Erythroblast (primary cell): ENCODE measurements around the gene TNNC1.

Experiments used
- DNase-seq, 2 experiments: peaks; one replicate each; lab custom pipeline; 2025; lab: John Stamatoyannopoulos, UW
- GATA1 ChIP-seq: IDR thresholded peaks from 2 replicates; pipeline ENCODE4 v1.6.1; 2011; ENCODE audit warnings: low read depth, mild to moderate bottlenecking, control low read depth, low read length, moderate library complexity
- POLR2A ChIP-seq: IDR thresholded peaks from 2 replicates; pipeline ENCODE4 v1.6.1; 2011; ENCODE audit warnings: mild to moderate bottlenecking, low read length

Gene TNNC1

DNA sequence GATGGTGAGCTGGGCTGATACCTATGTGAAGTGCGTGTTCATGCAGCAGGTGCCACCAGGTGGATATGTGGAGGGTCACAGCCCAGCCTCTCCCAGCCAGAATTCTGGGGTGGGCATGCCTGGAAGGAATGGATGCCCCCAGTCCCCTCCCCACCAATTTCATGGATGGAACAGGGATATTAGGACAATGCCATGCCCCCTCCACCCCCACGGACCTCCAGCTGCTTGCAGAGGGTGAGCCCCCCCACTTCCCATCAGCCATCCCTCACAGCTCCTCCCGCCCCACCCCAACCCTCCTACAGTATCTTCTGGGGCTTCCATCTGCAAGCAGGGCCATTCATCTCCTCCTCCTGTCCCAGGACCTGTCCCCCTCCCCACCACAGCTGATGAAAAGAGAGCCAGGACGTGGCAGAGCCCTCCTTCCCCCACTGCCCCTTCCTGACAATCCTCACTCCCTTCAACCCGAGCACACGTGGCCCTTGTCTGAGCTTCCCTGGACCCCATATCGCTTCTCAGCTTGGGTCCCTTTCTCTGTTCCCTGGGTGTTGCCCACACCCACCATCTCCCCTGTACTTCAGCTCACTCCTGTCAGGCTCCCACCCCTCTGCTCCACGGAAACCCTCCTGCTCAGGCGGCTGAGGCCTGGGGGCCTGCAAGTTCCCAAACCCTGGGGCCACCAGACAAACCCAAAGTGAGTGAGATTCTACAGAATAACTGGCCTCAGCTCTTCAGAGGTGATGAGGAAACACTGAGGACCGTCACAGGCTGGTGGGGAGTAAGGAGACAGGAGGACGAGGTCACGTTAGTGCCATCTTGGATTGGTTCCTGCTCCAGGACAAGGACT lies 6.1 kb downstream of the TNNC1 start:
- DNase-seq = no peak
- TF ChIP-seq GATA1 (no peak), POLR2A (no peak)

DNA sequence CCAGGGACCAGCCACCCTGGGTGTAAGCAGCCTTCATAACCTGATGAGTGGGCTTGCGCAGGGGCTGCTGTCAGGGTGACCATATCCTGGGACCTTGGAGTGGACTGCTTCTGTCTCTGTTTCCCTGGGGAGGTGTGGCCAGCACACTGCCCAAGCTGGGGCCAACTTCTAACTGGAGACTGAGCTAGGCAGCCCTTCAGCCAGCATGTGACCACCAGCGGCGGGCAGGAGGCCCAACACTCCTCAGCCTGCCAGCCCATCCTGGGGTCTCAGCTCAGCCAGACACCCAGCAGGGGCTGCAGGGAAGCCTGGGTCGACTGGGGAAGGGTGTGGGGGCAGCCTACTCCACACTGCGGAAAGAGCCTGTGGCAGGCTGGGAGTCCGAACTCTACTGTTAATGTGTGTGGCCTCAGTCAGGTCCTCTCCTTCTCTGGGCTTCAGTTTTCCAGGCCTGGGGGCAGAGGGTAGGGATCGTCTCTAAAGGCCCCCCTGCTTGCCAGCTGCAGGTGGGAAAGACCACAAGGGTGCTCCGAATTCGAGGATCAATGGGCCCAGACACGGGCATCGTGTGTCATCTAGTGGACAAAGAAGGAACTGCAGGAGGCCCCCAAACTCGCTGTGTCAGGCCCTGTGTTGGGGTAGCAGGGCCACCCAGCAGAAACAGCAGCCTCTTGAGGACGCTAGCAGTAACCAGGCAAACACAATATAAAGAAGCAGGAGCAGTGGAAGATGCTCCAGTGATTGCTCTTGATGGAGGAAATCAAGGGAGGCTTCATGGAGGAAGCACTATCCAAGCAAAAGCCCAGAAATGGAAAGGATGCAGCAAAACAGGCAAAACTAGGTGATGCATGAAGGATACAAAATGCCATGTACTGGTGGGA lies 7.0 kb downstream of the TNNC1 start:
- DNase-seq = peak; percentile 79 to 87
- TF ChIP-seq GATA1 = no peak
- no peak for TF ChIP-seq POLR2A

GRCh38 chr3:52446042-52446441 lies 7.8 kb downstream of the TNNC1 start:
- DNase-seq = no peak
- TF ChIP-seq GATA1 (no peak), POLR2A (no peak)

DNA sequence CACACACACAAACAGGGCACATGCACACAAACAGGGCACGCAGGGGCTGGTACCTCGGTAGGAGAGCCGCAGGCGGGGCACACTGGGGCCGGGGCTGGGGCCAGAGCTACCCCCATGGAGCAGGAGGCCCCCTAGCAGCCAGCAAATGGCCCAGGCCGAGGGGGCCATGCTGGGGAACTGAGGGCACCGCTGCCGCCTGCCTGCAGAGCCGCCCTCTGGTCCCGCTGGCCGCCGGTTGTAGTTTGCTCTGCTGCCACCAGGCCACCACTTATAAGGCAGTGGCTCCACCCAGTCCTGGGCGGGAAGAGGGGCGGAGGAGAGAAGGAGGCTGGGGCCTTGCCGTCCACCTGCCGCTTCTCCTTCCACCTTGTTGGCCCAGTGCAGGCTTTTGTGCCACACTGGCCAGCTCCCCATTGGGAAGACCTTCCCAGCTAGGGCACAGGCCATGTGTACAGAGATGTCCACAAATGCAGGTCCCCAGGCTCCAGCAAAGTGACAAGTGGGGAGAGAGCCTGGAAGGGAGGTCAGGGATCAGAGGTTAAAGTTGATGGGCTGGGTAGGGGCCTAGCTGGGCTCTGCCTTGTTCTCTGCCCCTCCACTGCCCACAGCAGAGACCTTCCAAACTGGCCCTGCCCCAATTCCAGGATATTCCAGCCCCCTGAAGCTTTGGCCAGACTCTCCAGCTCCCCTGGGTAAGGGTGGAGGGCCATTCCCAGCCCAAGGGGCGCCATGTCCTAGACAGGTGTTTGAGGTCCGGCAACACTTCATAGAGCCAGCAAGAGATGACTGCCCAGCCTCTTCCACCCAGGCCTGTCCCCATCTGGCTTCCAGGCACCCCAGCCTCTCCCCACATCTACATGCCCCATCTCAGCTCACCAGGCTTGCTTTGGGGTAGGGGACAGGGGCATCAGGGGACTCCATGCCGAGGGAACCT lies 8.7 kb downstream of the TNNC1 start, which contains the start of gene SEMA3G:
Gene SEMA3G (minus strand): TSS at position 244 of the 934 bp plus-strand sequence. CDS start 76 bp downstream, at position 168.
- TF ChIP-seq GATA1 (no peak), POLR2A (no peak)

GRCh38 chr3:52443791-52444687 lies 9.8 kb downstream of the TNNC1 start:
- TF ChIP-seq GATA1 (no peak), POLR2A (no peak)
- no peak for DNase-seq

More for the DNA sequence above, 8.7 kb downstream of the TNNC1 start, which contains the start of gene SEMA3G:
- peak; percentile 80 to 82 for DNase-seq

DNA sequence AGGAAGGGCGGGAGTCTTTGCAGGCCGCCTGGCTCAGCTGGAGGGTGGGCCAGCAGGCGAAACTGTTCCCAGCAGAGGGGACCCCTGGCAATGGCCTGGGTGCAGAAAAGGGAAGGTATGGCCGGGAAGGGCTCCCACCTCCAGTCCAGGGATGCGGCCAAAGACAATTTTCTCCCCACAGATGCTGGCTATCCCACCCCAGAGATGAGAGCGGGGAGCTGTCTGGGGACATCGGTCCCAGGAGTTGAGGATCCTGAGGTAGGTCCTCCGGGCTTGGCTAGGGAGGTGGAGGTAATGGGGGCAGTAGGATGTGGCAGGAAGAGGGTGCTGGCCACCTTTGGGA lies 10.6 kb downstream of the TNNC1 start:
- TF ChIP-seq GATA1 (no peak), POLR2A (no peak)
- DNase-seq = no peak

GRCh38 chr3:52442409-52443267 lies 11.2 kb downstream of the TNNC1 start:
- no peak for TF ChIP-seq POLR2A
- no peak for TF ChIP-seq GATA1
- no peak for DNase-seq

DNA sequence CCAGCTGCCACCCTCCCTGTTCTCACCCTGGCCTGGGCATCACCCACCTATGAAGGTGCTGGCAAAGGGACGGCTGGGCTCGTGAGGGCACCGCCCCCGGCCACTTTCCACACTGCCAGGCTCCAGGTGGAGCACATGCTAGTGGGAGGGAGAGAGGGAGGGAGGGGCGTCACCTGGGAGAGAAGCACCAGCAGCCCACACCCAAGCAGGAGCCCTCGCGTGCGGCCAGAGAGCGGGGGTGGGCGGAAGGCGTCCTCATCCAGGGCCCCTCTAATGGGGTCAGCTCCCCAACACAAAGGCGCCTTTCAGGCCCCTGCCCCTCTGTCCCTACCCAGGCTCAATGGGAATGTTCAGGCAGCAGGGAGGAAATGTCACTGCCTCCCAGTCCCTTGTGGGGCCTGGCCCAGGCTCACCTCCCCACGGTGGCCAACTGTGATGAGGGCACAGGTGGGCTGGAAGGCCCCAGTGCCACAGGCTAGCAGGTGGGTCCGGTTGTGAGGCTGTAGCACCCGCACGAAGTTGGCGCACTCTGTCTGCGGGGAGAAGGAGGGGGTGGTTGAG lies 12.0 kb downstream of the TNNC1 start:
- no peak for TF ChIP-seq GATA1
- TF ChIP-seq POLR2A = no peak

DNA sequence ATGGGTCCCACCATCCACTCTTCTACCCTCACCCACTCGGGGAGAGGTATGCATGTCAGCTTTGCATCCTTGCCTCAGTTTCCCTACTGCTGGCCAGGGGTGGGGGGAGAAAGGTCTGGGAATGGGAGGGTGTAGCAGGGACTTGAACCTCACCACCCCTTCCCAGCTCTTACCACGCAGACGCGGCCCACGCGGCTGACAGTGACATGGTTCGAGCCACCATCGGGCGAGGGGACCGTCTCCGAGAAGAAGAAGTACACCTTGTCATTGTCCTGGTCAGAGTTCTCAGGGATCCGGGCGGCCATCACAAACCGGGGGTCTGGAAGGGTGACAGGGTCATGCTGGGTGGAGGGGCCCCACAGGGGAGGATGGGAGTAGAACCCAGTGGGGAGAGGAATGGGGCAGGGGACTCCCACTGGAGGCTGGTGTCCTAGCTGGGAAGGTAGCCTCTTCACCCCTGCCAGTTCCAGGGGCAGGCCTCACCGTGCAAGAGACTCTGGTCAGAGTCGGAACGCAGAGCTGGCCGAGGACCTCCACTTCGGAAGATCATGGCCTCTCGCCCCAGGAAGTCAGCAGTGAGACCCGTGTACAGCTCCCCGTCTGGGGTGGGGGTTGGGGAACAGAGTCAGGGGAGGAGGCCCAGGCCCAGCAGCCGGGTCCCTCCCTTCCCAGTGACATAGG lies 12.6 kb downstream of the TNNC1 start:
- TF ChIP-seq POLR2A = no peak
- no peak for TF ChIP-seq GATA1

More for the DNA sequence above, 12.0 kb downstream of the TNNC1 start:
- DNase-seq = no peak

GRCh38 chr3:52440671-52441070 lies 13.2 kb downstream of the TNNC1 start:
- no peak for TF ChIP-seq GATA1
- no peak for TF ChIP-seq POLR2A
- DNase-seq = no peak

More for the DNA sequence above, 12.6 kb downstream of the TNNC1 start:
- DNase-seq = no peak
